GM12801 (cell line): ENCODE data around the gene NR1I2.

Experiments used
- TF ChIP-seq, protein P1 (sequence below): IDR thresholded peaks from one replicate; pipeline ENCODE4 v1.5.1; 2011; ENCODE audit warnings: control low read depth; ENCODE audit not compliant: insufficient read length; ENCODE audit errors: extremely low read depth

Gene NR1I2

DNA sequence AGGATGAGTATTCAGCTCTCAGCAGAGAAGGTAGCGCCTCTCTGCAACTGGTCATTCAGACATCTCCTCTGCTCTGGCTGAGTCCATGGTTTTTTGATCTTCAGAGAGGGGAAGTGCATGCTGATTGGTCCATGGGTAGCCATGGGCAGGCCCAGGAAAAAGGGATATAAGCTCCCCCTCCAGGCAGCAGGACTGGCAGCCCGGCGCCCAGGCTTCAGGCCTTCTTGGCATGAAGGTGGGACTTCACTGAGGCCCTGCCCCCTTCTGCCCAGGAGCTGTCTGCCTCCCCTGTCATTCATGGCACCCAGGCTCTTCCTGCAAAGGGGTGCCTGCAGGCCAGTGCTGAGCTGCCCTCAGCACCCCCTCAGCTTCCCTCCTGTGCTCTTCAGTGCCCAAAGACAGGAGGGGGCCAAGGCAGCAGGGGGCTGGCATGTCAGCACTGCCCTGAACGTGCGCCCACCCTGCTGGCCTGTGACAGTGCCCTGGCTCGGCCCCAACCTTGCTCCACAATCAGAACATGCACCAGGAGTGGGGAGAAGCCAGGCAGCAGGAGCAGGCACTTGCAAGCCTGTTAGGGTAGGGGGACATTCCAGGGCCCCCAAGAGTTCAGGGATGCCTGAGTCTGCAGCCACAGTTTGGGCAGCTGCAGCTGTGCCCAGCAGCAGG is 13.8 kb upstream of the NR1I2 start:
- TF ChIP-seq, protein P1, sequence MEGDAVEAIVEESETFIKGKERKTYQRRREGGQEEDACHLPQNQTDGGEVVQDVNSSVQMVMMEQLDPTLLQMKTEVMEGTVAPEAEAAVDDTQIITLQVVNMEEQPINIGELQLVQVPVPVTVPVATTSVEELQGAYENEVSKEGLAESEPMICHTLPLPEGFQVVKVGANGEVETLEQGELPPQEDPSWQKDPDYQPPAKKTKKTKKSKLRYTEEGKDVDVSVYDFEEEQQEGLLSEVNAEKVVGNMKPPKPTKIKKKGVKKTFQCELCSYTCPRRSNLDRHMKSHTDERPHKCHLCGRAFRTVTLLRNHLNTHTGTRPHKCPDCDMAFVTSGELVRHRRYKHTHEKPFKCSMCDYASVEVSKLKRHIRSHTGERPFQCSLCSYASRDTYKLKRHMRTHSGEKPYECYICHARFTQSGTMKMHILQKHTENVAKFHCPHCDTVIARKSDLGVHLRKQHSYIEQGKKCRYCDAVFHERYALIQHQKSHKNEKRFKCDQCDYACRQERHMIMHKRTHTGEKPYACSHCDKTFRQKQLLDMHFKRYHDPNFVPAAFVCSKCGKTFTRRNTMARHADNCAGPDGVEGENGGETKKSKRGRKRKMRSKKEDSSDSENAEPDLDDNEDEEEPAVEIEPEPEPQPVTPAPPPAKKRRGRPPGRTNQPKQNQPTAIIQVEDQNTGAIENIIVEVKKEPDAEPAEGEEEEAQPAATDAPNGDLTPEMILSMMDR: no peak

DNA sequence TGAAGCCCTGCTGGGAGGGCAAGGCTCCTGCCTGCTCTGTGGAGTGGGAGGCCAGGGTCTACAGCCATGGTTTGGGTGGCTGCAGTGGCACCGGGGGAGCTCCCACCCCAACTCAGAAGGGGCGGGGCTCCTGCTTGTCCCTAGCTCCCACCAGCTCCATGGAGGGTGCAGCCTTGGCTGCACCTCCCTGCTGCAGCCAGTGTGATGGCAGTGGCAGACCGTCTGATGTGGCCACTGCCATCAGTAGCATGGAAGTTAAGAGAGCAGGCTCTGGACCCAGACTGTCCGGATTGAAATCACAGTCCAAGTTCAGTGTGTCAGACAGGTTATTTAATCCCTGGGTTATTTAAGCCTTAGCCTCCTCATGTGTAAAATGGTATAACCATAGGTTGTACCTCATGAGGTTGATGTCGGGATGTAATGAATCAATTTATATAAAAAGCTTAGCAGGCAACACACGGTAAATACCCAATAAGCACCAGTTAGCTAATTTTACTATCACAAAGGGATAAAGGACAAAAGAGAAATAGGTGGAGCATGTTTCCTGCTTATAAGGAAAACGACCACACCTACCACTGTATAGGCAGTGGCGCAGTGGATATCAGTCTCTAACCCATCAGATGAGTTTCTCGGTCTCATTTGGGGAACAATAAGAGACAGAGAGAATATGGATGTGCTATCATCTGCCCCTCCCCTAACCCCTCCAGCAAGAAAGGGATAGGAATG is 13.1 kb upstream of the NR1I2 start:
- TF ChIP-seq, protein P1: no peak

DNA sequence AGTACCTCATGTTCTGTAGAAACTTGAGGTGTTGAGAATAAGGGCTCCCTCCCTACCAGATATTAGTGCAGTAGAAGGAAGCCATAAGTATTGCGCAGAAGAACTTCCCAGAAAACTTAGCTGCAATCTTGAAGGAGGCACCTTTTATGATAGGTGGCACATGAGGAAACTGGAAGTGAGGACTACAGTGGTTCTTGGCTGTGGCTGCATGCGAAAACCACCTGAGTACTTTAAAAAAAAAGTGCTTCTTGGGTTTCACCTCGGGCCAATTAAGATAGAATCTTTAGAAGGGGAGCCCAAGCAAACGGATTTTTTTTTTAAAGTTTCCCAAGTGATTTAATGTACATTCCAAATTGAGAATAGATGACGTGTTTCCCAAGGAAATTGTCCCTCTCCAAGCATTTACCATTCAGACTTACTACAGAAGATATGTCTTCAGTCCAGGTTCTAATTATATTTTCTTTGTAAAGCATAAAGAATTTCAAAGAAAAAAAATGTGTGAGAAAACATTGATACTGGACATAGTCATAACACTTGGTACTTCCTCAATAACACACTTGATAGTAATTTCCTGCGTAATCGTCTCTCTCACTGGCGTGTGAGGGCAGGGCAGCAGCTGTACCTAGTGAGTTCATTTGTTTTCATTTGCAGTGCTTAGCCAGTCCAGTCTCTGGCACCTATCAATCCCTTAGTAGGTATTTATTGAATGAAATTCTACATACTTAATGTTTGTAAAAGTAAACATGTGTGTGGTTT is 12.3 kb upstream of the NR1I2 start:
- TF ChIP-seq, protein P1: no peak

GRCh38 chr3:119774444-119774843 is 7.5 kb upstream of the NR1I2 start:
- TF ChIP-seq, protein P1: no peak

DNA sequence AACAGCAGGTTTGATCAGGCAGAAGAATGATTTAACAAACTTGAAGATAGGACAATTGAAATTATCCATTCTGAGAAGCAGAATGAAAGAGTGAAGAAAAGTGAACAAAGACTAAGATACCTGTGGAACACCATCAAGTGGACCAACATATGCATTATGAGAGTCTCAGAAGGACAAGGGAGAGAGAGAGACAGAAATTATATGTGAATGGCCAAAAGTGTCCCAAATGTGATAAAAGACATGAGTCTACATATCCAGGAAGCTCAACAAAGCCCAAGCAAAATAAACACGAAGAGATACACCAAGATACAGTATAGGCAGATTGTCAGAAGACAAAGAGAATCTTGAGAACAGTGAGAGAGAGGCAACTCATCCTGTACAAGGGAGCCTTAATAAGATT is 5.6 kb upstream of the NR1I2 start:
- TF ChIP-seq, protein P1: no peak

DNA sequence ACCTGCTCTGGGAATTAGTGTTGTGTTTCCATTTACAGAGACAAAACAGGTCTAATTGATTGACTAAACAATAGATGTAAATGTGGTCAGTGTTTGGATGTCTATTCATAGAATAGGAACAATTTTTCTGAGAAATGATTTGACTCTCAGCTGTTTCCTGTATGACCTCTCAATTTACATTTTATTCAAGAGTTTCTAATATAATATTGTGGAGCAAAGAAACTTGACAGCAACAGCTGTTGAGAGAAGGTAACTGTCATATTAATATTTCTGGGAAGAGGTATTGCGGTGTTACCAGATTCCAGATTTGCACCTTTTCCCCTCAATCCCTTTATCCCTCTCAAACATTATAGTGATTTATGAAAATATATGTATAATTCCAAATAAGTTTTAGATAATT is 3.7 kb upstream of the NR1I2 start:
- TF ChIP-seq, protein P1: no peak

DNA sequence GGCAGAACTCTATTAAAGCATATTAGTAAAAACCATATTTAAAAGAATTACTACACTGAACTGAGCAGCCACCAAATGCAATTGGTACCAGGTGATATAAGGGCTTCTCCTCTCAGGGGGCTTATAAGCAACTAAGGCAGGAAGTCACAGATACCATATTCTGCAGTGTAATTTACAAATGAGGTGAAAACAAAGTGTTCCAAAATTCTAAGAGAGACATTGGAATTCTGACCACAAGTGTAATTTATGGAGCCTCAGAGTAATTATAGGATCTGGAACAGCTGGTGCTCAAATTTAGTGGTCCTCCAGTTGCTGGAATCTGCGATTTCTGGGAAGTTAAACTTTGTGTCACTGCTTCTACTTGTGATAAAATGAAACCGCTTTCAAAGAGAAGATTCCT is 3.1 kb upstream of the NR1I2 start:
- TF ChIP-seq, protein P1: no peak
